H9 (cell line): Measurements from ENCODE around the gene CDH4. TPM values are rescaled to one million over a fixed set of nuclear protein-coding genes. Genes with fewer than 3 reads are reported as not detected.

Source experiments
- DNase-seq: peaks from one replicate; pipeline ENCODE4 v3.0.0-alpha.2; 2017
- H2AFZ ChIP-seq: one replicate; pipeline ENCODE4 v1.6.1; 2013; ENCODE audit warnings: mild to moderate bottlenecking, low read length, control low read depth, moderate library complexity
- H2AK5ac ChIP-seq: 2 replicates; pipeline ENCODE4 v1.6.1; 2013; ENCODE audit warnings: low read length, control low read depth, mixed read lengths; ENCODE audit not compliant: insufficient read length
- H2BK120ac ChIP-seq: one replicate; pipeline ENCODE4 v1.6.1; 2013; ENCODE audit warnings: low read depth, mild to moderate bottlenecking, low read length, control low read depth, inconsistent platforms; ENCODE audit not compliant: poor library complexity, severe bottlenecking
- H2BK12ac ChIP-seq: 2 replicates; pipeline ENCODE4 v1.6.1; 2013; ENCODE audit warnings: low read length, control low read depth, mixed read lengths, low read depth; ENCODE audit not compliant: insufficient read length
- H2BK15ac ChIP-seq: 2 replicates; pipeline ENCODE4 v1.6.1; 2013; ENCODE audit warnings: low read depth, low read length, control low read depth
- H2BK20ac ChIP-seq: one replicate; pipeline ENCODE4 v1.6.1; 2013; ENCODE audit warnings: low read depth, mild to moderate bottlenecking, low read length, control low read depth, inconsistent platforms; ENCODE audit not compliant: poor library complexity, severe bottlenecking
- H2BK5ac ChIP-seq: 2 replicates; pipeline ENCODE4 v1.6.1; 2013; ENCODE audit warnings: low read length, control low read depth, mixed read lengths; ENCODE audit not compliant: insufficient read length
- H3K14ac ChIP-seq: 2 replicates; pipeline ENCODE4 v1.6.1; 2013; ENCODE audit warnings: low read length, control low read depth; ENCODE audit not compliant: insufficient read depth
- H3K18ac ChIP-seq: 2 replicates; pipeline ENCODE4 v1.6.1; 2013; ENCODE audit warnings: low read depth, mild to moderate bottlenecking, mixed read lengths, low read length, control low read depth; ENCODE audit not compliant: insufficient read length
- H3K23ac ChIP-seq: 2 replicates; pipeline ENCODE4 v1.6.1; 2013; ENCODE audit warnings: low read length, control low read depth, mixed read lengths, low read depth; ENCODE audit not compliant: insufficient read length
- H3K23me2 ChIP-seq: 2 replicates; pipeline ENCODE4 v1.6.1; 2013; ENCODE audit warnings: low read depth, mild to moderate bottlenecking, mixed read lengths, low read length, control low read depth; ENCODE audit not compliant: insufficient read length, poor library complexity, severe bottlenecking
- H3K27ac ChIP-seq: 2 replicates; pipeline ENCODE4 v1.5.1; 2013; ENCODE audit warnings: low read length, control low read depth, mixed read lengths, low read depth; ENCODE audit not compliant: insufficient read length
- H3K27me3 ChIP-seq: 2 replicates; pipeline ENCODE4 v1.6.1; 2013; ENCODE audit warnings: low read length, control low read depth, inconsistent platforms; ENCODE audit not compliant: insufficient read depth
- H3K4ac ChIP-seq: 2 replicates; pipeline ENCODE4 v1.6.1; 2013; ENCODE audit warnings: low read depth, mild to moderate bottlenecking, control low read depth, inconsistent platforms, low read length, moderate library complexity
- H3K4me1 ChIP-seq: 2 replicates; pipeline ENCODE4 v1.6.1; 2013; ENCODE audit warnings: low read length, control low read depth, inconsistent platforms; ENCODE audit not compliant: insufficient read depth
- H3K4me2 ChIP-seq: 2 replicates; pipeline ENCODE4 v1.6.1; 2013; ENCODE audit warnings: low read length, control low read depth, mixed read lengths; ENCODE audit not compliant: insufficient read length, insufficient read depth
- H3K56ac ChIP-seq: 2 replicates; pipeline ENCODE4 v1.6.1; 2013; ENCODE audit warnings: low read depth, mild to moderate bottlenecking, mixed read lengths, low read length, control low read depth; ENCODE audit not compliant: insufficient read length
- H3K79me1 ChIP-seq: 2 replicates; pipeline ENCODE4 v1.6.1; 2013; ENCODE audit warnings: low read depth, mild to moderate bottlenecking, moderate library complexity, low read length, control low read depth, inconsistent platforms; ENCODE audit not compliant: insufficient read depth, poor library complexity, severe bottlenecking
- H3K79me2 ChIP-seq: 2 replicates; pipeline ENCODE4 v1.6.1; 2013; ENCODE audit warnings: low read length, control low read depth, inconsistent platforms; ENCODE audit not compliant: insufficient read depth
- H3K9ac ChIP-seq: 2 replicates; pipeline ENCODE4 v1.6.1; 2013; ENCODE audit warnings: low read length, control low read depth, mixed read lengths; ENCODE audit not compliant: insufficient read length; ENCODE audit errors: extremely low read depth
- H3K9me3 ChIP-seq: one replicate; pipeline ENCODE4 v1.6.1; 2013; ENCODE audit warnings: low read depth, low read length, inconsistent platforms; ENCODE audit not compliant: control insufficient read depth
- H3T11ph ChIP-seq: one replicate; pipeline ENCODE4 v1.6.1; 2013; ENCODE audit warnings: mild to moderate bottlenecking, low read length, control low read depth, inconsistent platforms
- H4K20me1 ChIP-seq: one replicate; pipeline ENCODE4 v1.6.1; 2013; ENCODE audit not compliant: control insufficient read depth, insufficient read length, insufficient read depth
- H4K5ac ChIP-seq: 2 replicates; pipeline ENCODE4 v1.6.1; 2013; ENCODE audit warnings: low read depth, mild to moderate bottlenecking, mixed read lengths, low read length, control low read depth; ENCODE audit not compliant: insufficient read length
- H4K8ac ChIP-seq: replicated peaks from 2 replicates; pipeline ENCODE4 v1.6.1; 2013; ENCODE audit warnings: low read length, control low read depth, mixed read lengths, low read depth; ENCODE audit not compliant: insufficient read length
- H4K91ac ChIP-seq: 2 replicates; pipeline ENCODE4 v1.6.1; 2013; ENCODE audit warnings: low read depth, mild to moderate bottlenecking, moderate library complexity, mixed read lengths, low read length, control low read depth; ENCODE audit not compliant: insufficient read length
- H3K27ac Mint-ChIP-seq, 3 experiments: 2 replicates in 2 of 3; 3 replicates in 1 of 3; pipeline ENCODE4 v1.8.0; 2020 to 2021; ENCODE audit warnings: mixed read lengths in 3 of 3, mild to moderate bottlenecking in 1 of 3, moderate library complexity in 1 of 3
- H3K27me3 Mint-ChIP-seq: 2 replicates; pipeline ENCODE4 v1.8.0; 2021; ENCODE audit warnings: low read depth, mild to moderate bottlenecking, moderate library complexity, mixed read lengths
- H3K36me3 Mint-ChIP-seq, 3 experiments: 2 replicates in 2 of 3; 3 replicates in 1 of 3; pipeline ENCODE4 v1.8.0; 2020 to 2021; ENCODE audit warnings: low read depth in 3 of 3, mixed read lengths in 3 of 3; ENCODE audit not compliant: insufficient read depth in 1 of 3
- H3K4me1 Mint-ChIP-seq, 2 experiments: 2 replicates each; pipeline ENCODE4 v1.8.0; 2020; ENCODE audit warnings: mixed read lengths in 2 of 2
- H3K4me3 Mint-ChIP-seq, 2 experiments: 2 replicates in 1 of 2; 3 replicates in 1 of 2; pipeline ENCODE4 v1.8.0; 2020 to 2021; ENCODE audit warnings: mild to moderate bottlenecking in 2 of 2, mixed read lengths in 2 of 2, moderate library complexity in 1 of 2
- H3K9me3 Mint-ChIP-seq, 2 experiments: 2 replicates in 1 of 2; 3 replicates in 1 of 2; pipeline ENCODE4 v1.8.0; 2020; ENCODE audit warnings: mild to moderate bottlenecking in 2 of 2, mixed read lengths in 2 of 2, moderate library complexity in 1 of 2
- CTCF ChIP-seq: fragments of 200-600 bp; sonication (generic); conservative IDR thresholded peaks from 3 replicates; pipeline ENCODE4 v1.8.0; 2021; ENCODE audit warnings: antibody characterized with exemption, mild to moderate bottlenecking
- WGBS: extraction: QIAGEN DNeasy Blood & Tissue Kit; methylation state at CpG from one replicate; pipeline ENCODE4 v1.1.7; 2013; ENCODE audit warnings: missing lambda C conversion rate, low lambda C conversion rate, mixed read lengths; ENCODE audit not compliant: insufficient read length; ENCODE audit errors: extremely low coverage; 5-methylcytosine and 5-hydroxymethylcytosine counted together
- total RNA-seq: library from RNA; stranded (reverse); gene quantifications from 2 replicates; pipeline ENCODE4 v1.2.1, GENCODE V29; 2021

Gene CDH4
- total RNA-seq, 1 experiment from 2014 or later, result 3.0 TPM

DNA sequence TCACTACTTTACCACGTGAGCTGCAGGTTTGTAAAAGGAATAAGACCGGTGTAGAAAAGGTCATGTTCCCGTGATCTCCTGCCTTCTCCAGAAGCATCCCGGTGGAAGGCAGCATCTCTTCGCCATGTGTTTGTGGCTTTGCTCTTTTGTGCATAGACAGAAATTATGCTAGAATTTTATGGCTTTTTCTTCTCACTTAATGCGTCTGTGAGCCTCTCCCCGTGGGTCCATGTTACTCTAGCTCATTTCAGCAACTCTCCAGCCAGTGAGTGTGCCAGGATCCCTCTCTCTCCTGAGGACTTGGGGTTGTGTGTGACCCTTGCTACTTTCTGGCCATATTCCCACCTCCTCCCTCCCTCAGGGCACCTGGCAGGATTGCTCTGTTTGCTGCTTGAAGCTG is 289.5 kb downstream of the CDH4 start:
- no peaks in the 10 kb centered on the region for H4K20me1 ChIP-seq
- no peaks in the 10 kb centered on the region for H3K9me3 ChIP-seq
- no peak overlapping the region for H2BK120ac ChIP-seq
- no peak overlapping the region for H2BK5ac ChIP-seq
- no peak overlapping the region for H3K18ac ChIP-seq
- no peak overlapping the region for H2BK20ac ChIP-seq
- H3K4me1 ChIP-seq, result no peaks in the 10 kb centered on the region
- H2AFZ ChIP-seq, result no peak overlapping the region
- TF ChIP-seq CTCF, result no peak
- H3K79me2 ChIP-seq, result no peaks in the 10 kb centered on the region
- H3K79me1 ChIP-seq, result no peaks in the 10 kb centered on the region
- no CpG with 5 or more reads among the region's 7 CpGs for WGBS
- Mint-ChIP-seq H3K4me3 (no peak overlapping the region), H3K27me3 (peaks cover 50% of the 10 kb centered on the region), H3K4me1 (peaks cover 2 to 3% of the 10 kb centered on the region in 2 experiments; a peak in 2 of 4 replicates), H3K36me3 (peaks cover 0 to 4% (median 0%) of the 10 kb centered on the region in 3 experiments; a peak in 1 of 7 replicates), H3K9me3 (no peaks in the 10 kb centered on the region; a peak in 2 of 5 replicates), H3K27ac (no peak overlapping the region)
- H3K27me3 ChIP-seq, result no peaks in the 10 kb centered on the region
- H3K4me2 ChIP-seq, result no peak overlapping the region
- H4K5ac ChIP-seq, result no peak overlapping the region
- no peak overlapping the region for H4K8ac ChIP-seq
- no peak overlapping the region for H2AK5ac ChIP-seq
- no peak overlapping the region for H3K9ac ChIP-seq
- H3K27ac ChIP-seq, result no peak overlapping the region
- no peak overlapping the region for H3K14ac ChIP-seq
- no peak for DNase-seq
- H2BK15ac ChIP-seq, result no peak overlapping the region
- H3T11ph ChIP-seq, result no peak overlapping the region
- no peak overlapping the region for H4K91ac ChIP-seq
- no peak overlapping the region for H2BK12ac ChIP-seq
- no peak overlapping the region for H3K56ac ChIP-seq
- H3K23ac ChIP-seq, result no peak overlapping the region
- no peaks in the 10 kb centered on the region for H3K23me2 ChIP-seq
- H3K4ac ChIP-seq, result no peak overlapping the region
